ENCODE measurements around the gene MYO9A.

MYO9A gene

DNA sequence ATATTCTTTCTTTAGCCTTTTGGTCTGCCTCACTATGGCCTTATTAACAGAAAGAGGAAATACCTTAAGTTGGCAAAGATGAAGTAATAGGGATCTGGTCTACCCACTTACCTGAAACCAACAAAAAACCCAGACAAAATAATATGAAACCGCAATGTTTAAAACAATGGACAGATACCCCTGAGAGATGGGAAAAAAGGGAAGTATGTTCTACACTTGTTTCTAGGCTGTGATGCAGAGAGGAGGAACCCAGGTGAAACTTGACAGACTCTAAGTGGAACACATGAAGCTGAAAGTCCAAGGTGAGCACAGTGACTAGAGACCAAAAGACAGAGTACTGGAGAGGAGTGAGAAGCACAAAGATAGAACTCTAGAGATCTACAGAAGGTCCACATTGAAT lies 229.2 kb downstream of the MYO9A start:
- Histone ChIP-seq H3K4me3 (ENCODE audit: low read depth, low read length) (no peak overlapping the region), H3K9ac (ENCODE audit: low read length) (no peak overlapping the region), H4K8ac (ENCODE audit: low read depth, low read length) (no peak overlapping the region), H2AK5ac (ENCODE audit: low read length) (no peak overlapping the region), H3K14ac (ENCODE audit: low read length) (no peak overlapping the region), H4K12ac (ENCODE audit: low read depth, low read length) (no peak overlapping the region), H3K27me3 (ENCODE audit: insufficient read depth, low read length) (no peaks in the 10 kb centered on the region), H2BK12ac (ENCODE audit: low read length) (no peak overlapping the region), H3K4me1 (ENCODE audit: control insufficient read depth in 1 of 2, insufficient read depth in 2 of 2, low read length in 2 of 2) (no peaks in the 10 kb centered on the region), H3K23ac (ENCODE audit: low read length) (no peak overlapping the region), H3K9me3 (ENCODE audit: insufficient read depth, low read depth, low read length) (no peaks in the 10 kb centered on the region), H3K4ac (ENCODE audit: low read depth, low read length) (no peak overlapping the region), H3K4me2 (ENCODE audit: low read length) (no peak overlapping the region), H3K18ac (ENCODE audit: low read length) (no peak overlapping the region), H2AFZ (ENCODE audit: insufficient read depth, low read length, poor library complexity) (no peak overlapping the region), H2BK5ac (ENCODE audit: low read depth, low read length, poor library complexity) (no peak overlapping the region), H3K27ac (ENCODE audit: low read depth, low read length) (no peak overlapping the region), H3K79me1 (ENCODE audit: low read length) (no peaks in the 10 kb centered on the region), H3K36me3 (ENCODE audit: control insufficient read depth in 1 of 2, insufficient read depth in 2 of 2, low read length in 2 of 2) (peaks cover 0 to 2% of the 10 kb centered on the region in 2 experiments), H4K91ac (ENCODE audit: low read depth, low read length) (no peak overlapping the region), H2BK120ac (ENCODE audit: insufficient read depth, low read length, poor library complexity) (no peak overlapping the region), H3K79me2 (ENCODE audit: control insufficient read depth, insufficient read depth, low read length, poor library complexity) (no peaks in the 10 kb centered on the region)
- no peak for DNase-seq
- WGBS (ENCODE audit: extremely low coverage, insufficient coverage, insufficient read length), result no CpG with 5 or more reads among the region's 1 CpG

DNA sequence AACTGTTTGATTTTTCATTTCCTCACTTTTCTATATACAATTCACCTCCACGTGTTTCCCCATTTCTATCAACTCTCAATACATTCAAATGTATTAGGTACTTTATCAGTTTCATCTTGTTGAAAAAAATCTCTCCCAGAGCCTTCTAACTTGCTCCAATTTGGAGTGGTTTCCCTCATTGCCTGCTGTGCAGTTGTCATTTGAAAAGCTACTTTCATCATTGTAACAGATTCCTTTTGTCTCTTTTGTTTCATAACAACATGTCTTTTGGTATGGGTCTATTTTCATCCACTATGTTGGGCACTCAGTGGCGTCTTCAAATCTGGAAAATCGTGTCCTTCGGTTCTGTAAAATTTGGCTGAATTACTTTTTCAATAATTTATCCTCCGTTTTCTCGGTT lies 232.6 kb downstream of the MYO9A start:
- H3K4ac ChIP-seq (ENCODE audit: low read depth, low read length), result no peak overlapping the region
- no peak overlapping the region for H3K18ac ChIP-seq (ENCODE audit: low read length)
- no peaks in the 10 kb centered on the region for H3K27me3 ChIP-seq (ENCODE audit: insufficient read depth, low read length)
- no peak for DNase-seq
- H3K23ac ChIP-seq (ENCODE audit: low read length), result no peak overlapping the region
- H2BK5ac ChIP-seq (ENCODE audit: low read depth, low read length, poor library complexity), result no peak overlapping the region
- H3K4me2 ChIP-seq (ENCODE audit: low read length), result no peak overlapping the region
- no CpG with 5 or more reads among the region's 6 CpGs for WGBS (ENCODE audit: extremely low coverage, insufficient coverage, insufficient read length)
- H2BK12ac ChIP-seq (ENCODE audit: low read length), result no peak overlapping the region
- H3K36me3 ChIP-seq (ENCODE audit: control insufficient read depth in 1 of 2, insufficient read depth in 2 of 2, low read length in 2 of 2), result no peaks in the 10 kb centered on the region
- no peak overlapping the region for H3K9ac ChIP-seq (ENCODE audit: low read length)
- no peak overlapping the region for H2AFZ ChIP-seq (ENCODE audit: insufficient read depth, low read length, poor library complexity)
- H3K79me2 ChIP-seq (ENCODE audit: control insufficient read depth, insufficient read depth, low read length, poor library complexity), result no peaks in the 10 kb centered on the region
- no peaks in the 10 kb centered on the region for H3K9me3 ChIP-seq (ENCODE audit: insufficient read depth, low read depth, low read length)
- no peak overlapping the region for H4K8ac ChIP-seq (ENCODE audit: low read depth, low read length)
- H3K14ac ChIP-seq (ENCODE audit: low read length), result no peak overlapping the region
- H3K79me1 ChIP-seq (ENCODE audit: low read length), result no peaks in the 10 kb centered on the region
- H2AK5ac ChIP-seq (ENCODE audit: low read length), result no peak overlapping the region
- H3K27ac ChIP-seq (ENCODE audit: low read depth, low read length), result no peak overlapping the region
- H2BK120ac ChIP-seq (ENCODE audit: insufficient read depth, low read length, poor library complexity), result no peak overlapping the region
- no peak overlapping the region for H4K12ac ChIP-seq (ENCODE audit: low read depth, low read length)
- no peaks in the 10 kb centered on the region for H3K4me1 ChIP-seq (ENCODE audit: control insufficient read depth in 1 of 2, insufficient read depth in 2 of 2, low read length in 2 of 2)
- H3K4me3 ChIP-seq (ENCODE audit: low read depth, low read length), result no peak overlapping the region
- H4K91ac ChIP-seq (ENCODE audit: low read depth, low read length), result no peak overlapping the region

DNA sequence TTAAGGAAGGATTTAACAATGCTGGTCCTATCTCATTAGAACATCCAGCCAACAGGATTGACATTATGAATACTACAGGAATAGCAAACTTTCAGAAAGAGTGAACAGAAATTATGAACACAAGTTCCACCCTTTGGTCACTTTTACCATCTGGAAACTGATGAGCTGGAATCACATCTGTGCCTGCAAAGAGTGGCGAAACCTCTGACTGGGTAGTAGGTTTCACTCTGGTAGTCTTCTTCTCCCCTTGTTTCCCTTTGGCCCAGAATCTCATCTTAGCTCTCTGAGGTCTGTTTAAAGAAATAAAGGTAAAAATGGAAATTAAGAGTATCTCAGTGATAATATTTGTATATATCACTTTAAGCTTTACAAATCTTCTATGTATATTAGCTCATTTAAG lies 234.5 kb downstream of the MYO9A start:
- no peak overlapping the region for H3K4me2 ChIP-seq (ENCODE audit: low read length)
- H3K79me1 ChIP-seq (ENCODE audit: low read length), result no peaks in the 10 kb centered on the region
- H3K79me2 ChIP-seq (ENCODE audit: control insufficient read depth, insufficient read depth, low read length, poor library complexity), result no peaks in the 10 kb centered on the region
- no peaks in the 10 kb centered on the region for H3K27me3 ChIP-seq (ENCODE audit: insufficient read depth, low read length)
- no peak overlapping the region for H4K91ac ChIP-seq (ENCODE audit: low read depth, low read length)
- no peak for DNase-seq
- H4K8ac ChIP-seq (ENCODE audit: low read depth, low read length), result no peak overlapping the region
- H3K36me3 ChIP-seq (ENCODE audit: control insufficient read depth in 1 of 2, insufficient read depth in 2 of 2, low read length in 2 of 2), result peaks cover 0 to 2% of the 10 kb centered on the region in 2 experiments
- H2AK5ac ChIP-seq (ENCODE audit: low read length), result no peak overlapping the region
- H3K27ac ChIP-seq (ENCODE audit: low read depth, low read length), result no peak overlapping the region
- WGBS (ENCODE audit: extremely low coverage, insufficient coverage, insufficient read length), result no CpG with 5 or more reads among the region's 1 CpG
- no peak overlapping the region for H3K18ac ChIP-seq (ENCODE audit: low read length)
- no peaks in the 10 kb centered on the region for H3K4me1 ChIP-seq (ENCODE audit: control insufficient read depth in 1 of 2, insufficient read depth in 2 of 2, low read length in 2 of 2)
- H2AFZ ChIP-seq (ENCODE audit: insufficient read depth, low read length, poor library complexity), result no peak overlapping the region
- no peak overlapping the region for H4K12ac ChIP-seq (ENCODE audit: low read depth, low read length)
- no peak overlapping the region for H2BK12ac ChIP-seq (ENCODE audit: low read length)
- H3K9me3 ChIP-seq (ENCODE audit: insufficient read depth, low read depth, low read length), result no peaks in the 10 kb centered on the region
- no peak overlapping the region for H2BK5ac ChIP-seq (ENCODE audit: low read depth, low read length, poor library complexity)
- H3K4ac ChIP-seq (ENCODE audit: low read depth, low read length), result no peak overlapping the region
- no peak overlapping the region for H2BK120ac ChIP-seq (ENCODE audit: insufficient read depth, low read length, poor library complexity)
- no peak overlapping the region for H3K23ac ChIP-seq (ENCODE audit: low read length)
- H3K9ac ChIP-seq (ENCODE audit: low read length), result no peak overlapping the region
- H3K14ac ChIP-seq (ENCODE audit: low read length), result no peak overlapping the region
- H3K4me3 ChIP-seq (ENCODE audit: low read depth, low read length), result no peak overlapping the region

DNA sequence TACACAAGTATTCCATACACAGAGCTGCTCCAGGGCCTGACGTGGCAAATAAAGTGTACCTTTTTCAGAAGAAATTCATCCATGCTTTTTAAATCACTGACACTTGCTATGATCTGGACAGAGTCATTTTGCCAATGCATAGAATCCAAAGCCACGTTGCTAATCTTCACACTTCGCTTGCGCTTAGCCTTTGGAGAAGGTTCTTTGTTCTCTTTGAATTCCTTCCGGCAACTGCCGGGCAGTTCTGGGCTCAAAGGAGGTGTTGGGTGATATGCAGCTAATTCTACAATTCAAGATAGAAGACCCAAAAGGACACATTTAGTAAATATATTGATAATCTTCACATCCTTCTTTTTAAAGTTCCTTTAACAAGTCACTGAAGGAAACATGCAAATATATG lies 237.7 kb downstream of the MYO9A start:
- no peaks in the 10 kb centered on the region for H3K27me3 ChIP-seq (ENCODE audit: insufficient read depth, low read length)
- H2AK5ac ChIP-seq (ENCODE audit: low read length), result no peak overlapping the region
- no peak overlapping the region for H2BK120ac ChIP-seq (ENCODE audit: insufficient read depth, low read length, poor library complexity)
- H3K4ac ChIP-seq (ENCODE audit: low read depth, low read length), result no peak overlapping the region
- WGBS (ENCODE audit: extremely low coverage, insufficient coverage, insufficient read length), result no CpG with 5 or more reads among the region's 6 CpGs
- H3K4me1 ChIP-seq (ENCODE audit: control insufficient read depth in 1 of 2, insufficient read depth in 2 of 2, low read length in 2 of 2), result no peaks in the 10 kb centered on the region
- no peak overlapping the region for H3K23ac ChIP-seq (ENCODE audit: low read length)
- no peaks in the 10 kb centered on the region for H3K79me1 ChIP-seq (ENCODE audit: low read length)
- H3K9ac ChIP-seq (ENCODE audit: low read length), result no peak overlapping the region
- no peak overlapping the region for H4K91ac ChIP-seq (ENCODE audit: low read depth, low read length)
- H3K79me2 ChIP-seq (ENCODE audit: control insufficient read depth, insufficient read depth, low read length, poor library complexity), result no peaks in the 10 kb centered on the region
- no peak overlapping the region for H3K14ac ChIP-seq (ENCODE audit: low read length)
- H2BK12ac ChIP-seq (ENCODE audit: low read length), result no peak overlapping the region
- H3K27ac ChIP-seq (ENCODE audit: low read depth, low read length), result no peak overlapping the region
- DNase-seq, result no peak
- H2AFZ ChIP-seq (ENCODE audit: insufficient read depth, low read length, poor library complexity), result no peak overlapping the region
- peaks cover 2% of the 10 kb centered on the region in 2 experiments for H3K36me3 ChIP-seq (ENCODE audit: control insufficient read depth in 1 of 2, insufficient read depth in 2 of 2, low read length in 2 of 2)
- no peak overlapping the region for H3K4me2 ChIP-seq (ENCODE audit: low read length)
- H4K8ac ChIP-seq (ENCODE audit: low read depth, low read length), result no peak overlapping the region
- H4K12ac ChIP-seq (ENCODE audit: low read depth, low read length), result no peak overlapping the region
- no peak overlapping the region for H3K4me3 ChIP-seq (ENCODE audit: low read depth, low read length)
- H3K9me3 ChIP-seq (ENCODE audit: insufficient read depth, low read depth, low read length), result no peaks in the 10 kb centered on the region
- H2BK5ac ChIP-seq (ENCODE audit: low read depth, low read length, poor library complexity), result no peak overlapping the region
- no peak overlapping the region for H3K18ac ChIP-seq (ENCODE audit: low read length)
